SJSA1 (cell line): ENCODE measurements around the gene ITPR1. TPM values are rescaled to one million over a fixed set of nuclear protein-coding genes. Genes with fewer than 3 reads are reported as not detected.

ENCODE experiments used
- DNase-seq, 2 experiments: peaks; one replicate each; pipeline ENCODE4 v3.0.0-alpha.2; 2015 to 2020; ENCODE audit warnings: low spot score in 2 of 2, low read depth in 1 of 2
- H3K27ac ChIP-seq: fragments of 250-450 bp; sonication (Bioruptor Pico); 2 replicates; pipeline ENCODE4 v1.5.1; 2020; ENCODE audit warnings: mild to moderate bottlenecking, moderate library complexity
- H3K27me3 ChIP-seq: fragments of 250-450 bp; sonication (Bioruptor Pico); replicated peaks from 2 replicates; pipeline ENCODE4 v1.5.1; 2020; ENCODE audit warnings: mild to moderate bottlenecking, moderate library complexity
- H3K36me3 ChIP-seq: fragments of 250-450 bp; sonication (Bioruptor Pico); 2 replicates; pipeline ENCODE4 v1.5.1; 2020; ENCODE audit warnings: mild to moderate bottlenecking
- H3K4me1 ChIP-seq: fragments of 250-450 bp; sonication (Bioruptor Pico); replicated peaks from 2 replicates; pipeline ENCODE4 v1.6.1; 2021; ENCODE audit warnings: mild to moderate bottlenecking
- H3K4me3 ChIP-seq: fragments of 250-450 bp; sonication (Bioruptor Pico); 2 replicates; pipeline ENCODE4 v1.5.1; 2020; ENCODE audit warnings: mild to moderate bottlenecking
- H3K9me3 ChIP-seq: fragments of 250-450 bp; sonication (Bioruptor Pico); replicated peaks from 2 replicates; pipeline ENCODE4 v1.5.1; 2020; ENCODE audit warnings: mild to moderate bottlenecking
- total RNA-seq: library from RNA; depleted of rRNA; stranded (reverse); fragments of >200 nt; shearing (Covaris generic); gene quantifications from 2 replicates; pipeline ENCODE4 v1.2.3, GENCODE V29; 2014

Gene ITPR1
- total RNA-seq, 1 experiment from 2014 or later = 9.7 TPM

DNA sequence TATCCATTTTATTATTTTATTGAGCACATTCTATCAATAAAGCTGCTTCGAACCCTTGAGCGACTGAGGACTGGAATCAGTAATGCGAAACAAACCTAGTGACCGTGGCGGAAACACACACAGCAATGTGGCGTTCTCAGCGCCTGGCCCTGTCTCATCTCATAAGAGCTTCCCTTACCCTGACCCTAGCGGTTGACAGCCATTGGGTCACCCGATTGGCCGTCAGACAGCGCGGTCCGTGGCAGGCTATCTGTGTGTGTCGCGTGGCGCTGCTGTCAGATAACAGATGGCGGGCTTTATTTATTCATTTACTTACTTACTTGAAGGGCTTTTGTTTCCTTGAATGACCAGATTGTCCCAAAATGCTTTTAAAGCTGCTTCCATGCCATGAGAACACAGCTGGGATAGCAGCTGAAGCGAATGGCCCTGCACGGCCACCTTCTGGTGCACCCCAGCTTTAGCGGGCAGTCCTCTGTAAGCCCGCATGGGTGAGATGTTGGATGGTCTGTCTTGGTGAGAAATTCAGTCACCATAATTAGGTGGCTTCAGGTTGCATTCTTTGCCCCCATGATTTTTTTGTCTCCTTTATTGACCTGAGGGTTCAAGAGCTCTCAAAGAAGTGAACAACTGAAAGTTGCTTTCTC is 270.6 kb downstream of the ITPR1 start:
- H3K27ac ChIP-seq = no peak overlapping the region
- DNase-seq = no peak
- H3K4me3 ChIP-seq = no peak overlapping the region
- H3K36me3 ChIP-seq = no peaks in the 10 kb centered on the region
- H3K9me3 ChIP-seq = no peaks in the 10 kb centered on the region
- no peaks in the 10 kb centered on the region for H3K4me1 ChIP-seq
- H3K27me3 ChIP-seq = no peaks in the 10 kb centered on the region

DNA sequence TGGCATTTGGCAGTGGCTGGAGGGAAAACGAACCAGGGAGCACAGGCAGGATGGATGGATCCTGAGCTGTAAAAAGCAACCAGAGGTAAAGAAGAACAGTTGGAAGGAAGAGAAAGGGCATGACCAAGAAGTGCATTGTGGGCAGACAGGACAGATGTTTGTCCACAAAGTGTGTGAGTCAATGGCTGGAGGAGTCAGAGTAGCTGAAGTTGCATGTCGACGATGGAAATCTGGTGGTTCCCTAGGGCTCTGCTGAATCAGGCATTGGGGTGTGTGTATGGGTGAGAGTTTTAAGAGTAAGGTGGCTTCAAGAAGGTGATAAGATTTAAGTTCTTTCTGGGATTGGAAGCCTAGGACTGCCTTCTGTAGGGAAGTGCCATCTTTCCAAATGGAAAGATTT is 272.1 kb downstream of the ITPR1 start:
- H3K27ac ChIP-seq = no peak overlapping the region
- no peak overlapping the region for H3K4me3 ChIP-seq
- no peaks in the 10 kb centered on the region for H3K36me3 ChIP-seq
- no peaks in the 10 kb centered on the region for H3K4me1 ChIP-seq
- H3K27me3 ChIP-seq = no peaks in the 10 kb centered on the region
- H3K9me3 ChIP-seq = no peaks in the 10 kb centered on the region
- DNase-seq = no peak

DNA sequence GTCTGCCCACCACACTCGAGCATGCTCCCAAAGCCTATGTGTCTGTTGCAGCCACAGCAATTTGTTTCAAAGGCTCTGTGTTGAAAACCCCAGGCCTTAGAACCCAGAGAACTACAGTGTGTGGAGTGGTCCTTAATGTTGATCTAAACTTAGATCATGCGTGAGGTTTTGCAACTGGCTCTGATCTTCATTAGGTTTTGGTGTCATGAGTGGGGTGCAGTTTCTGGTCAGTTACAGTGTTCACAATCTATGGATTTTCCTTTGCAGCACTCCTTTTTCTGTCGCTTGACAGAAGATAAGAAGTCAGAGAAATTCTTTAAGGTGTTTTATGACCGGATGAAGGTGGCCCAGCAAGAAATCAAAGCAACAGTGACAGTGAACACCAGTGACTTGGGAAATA is 273.1 kb downstream of the ITPR1 start:
- H3K4me1 ChIP-seq = no peaks in the 10 kb centered on the region
- H3K27ac ChIP-seq = no peak overlapping the region
- no peak for DNase-seq
- no peak overlapping the region for H3K4me3 ChIP-seq
- H3K27me3 ChIP-seq = no peaks in the 10 kb centered on the region
- no peaks in the 10 kb centered on the region for H3K36me3 ChIP-seq
- H3K9me3 ChIP-seq = no peaks in the 10 kb centered on the region

DNA sequence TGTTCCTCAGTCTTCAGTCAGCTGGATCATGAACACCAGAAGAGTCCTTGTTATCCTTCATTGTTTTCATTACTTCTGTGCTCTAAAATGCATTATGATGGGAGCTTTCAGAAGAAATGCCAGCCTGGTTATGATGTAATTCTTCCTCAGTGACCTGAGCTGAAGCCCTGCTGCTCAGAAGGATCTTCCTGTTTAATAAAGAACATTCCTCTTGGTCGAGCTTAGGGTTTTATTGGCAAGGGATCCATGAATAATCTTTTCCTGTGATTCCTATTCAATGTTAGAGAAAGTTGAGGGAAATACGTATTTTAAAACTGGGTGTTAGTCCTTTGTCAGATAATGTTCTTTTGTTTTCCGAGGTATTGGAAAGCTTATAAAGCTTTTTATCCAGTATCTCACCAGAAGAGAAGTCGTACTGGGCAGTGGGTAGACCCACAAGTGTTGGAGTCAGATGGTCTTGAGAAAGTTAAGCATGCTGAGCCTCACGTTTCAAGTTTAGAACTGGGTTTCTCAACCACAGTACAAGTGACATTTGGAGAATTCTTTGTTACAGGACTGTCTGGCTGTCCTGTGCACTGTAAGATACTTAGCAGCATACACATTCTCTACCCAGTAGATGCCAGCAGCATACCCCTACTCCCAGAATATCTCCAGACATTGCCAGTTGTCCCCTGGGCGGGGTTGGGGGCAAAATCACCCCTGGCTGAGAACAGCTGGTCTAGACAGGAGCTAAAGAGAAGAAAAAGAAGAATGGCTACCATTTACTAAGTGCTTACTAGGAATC is 273.8 kb downstream of the ITPR1 start:
- Histone ChIP-seq H3K36me3 (no peaks in the 10 kb centered on the region), H3K27me3 (no peaks in the 10 kb centered on the region), H3K27ac (no peak overlapping the region), H3K4me1 (no peaks in the 10 kb centered on the region), H3K9me3 (no peaks in the 10 kb centered on the region), H3K4me3 (no peak overlapping the region)
- DNase-seq = no peak

DNA sequence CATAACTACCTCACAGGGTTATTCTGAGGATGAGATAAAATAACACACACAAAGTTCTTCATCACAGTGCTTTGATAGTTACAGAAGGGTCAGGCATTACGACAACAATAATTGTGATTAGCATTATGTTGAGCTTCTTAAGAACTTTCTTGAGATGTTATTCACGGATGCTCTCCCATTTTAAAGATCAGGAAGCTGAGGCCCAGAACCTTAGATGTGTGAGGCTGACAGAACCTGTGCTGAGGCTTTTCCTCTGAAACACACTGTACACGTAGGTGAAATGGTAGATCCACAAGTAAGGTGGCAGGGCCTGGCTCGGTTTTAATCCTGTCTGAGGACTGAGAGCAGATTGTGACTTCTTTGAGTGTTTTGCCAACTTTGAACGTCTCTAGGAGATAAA is 274.9 kb downstream of the ITPR1 start:
- no peaks in the 10 kb centered on the region for H3K27me3 ChIP-seq
- DNase-seq = no peak
- H3K9me3 ChIP-seq = no peaks in the 10 kb centered on the region
- no peaks in the 10 kb centered on the region for H3K36me3 ChIP-seq
- no peak overlapping the region for H3K27ac ChIP-seq
- H3K4me3 ChIP-seq = no peak overlapping the region
- H3K4me1 ChIP-seq = no peaks in the 10 kb centered on the region

DNA sequence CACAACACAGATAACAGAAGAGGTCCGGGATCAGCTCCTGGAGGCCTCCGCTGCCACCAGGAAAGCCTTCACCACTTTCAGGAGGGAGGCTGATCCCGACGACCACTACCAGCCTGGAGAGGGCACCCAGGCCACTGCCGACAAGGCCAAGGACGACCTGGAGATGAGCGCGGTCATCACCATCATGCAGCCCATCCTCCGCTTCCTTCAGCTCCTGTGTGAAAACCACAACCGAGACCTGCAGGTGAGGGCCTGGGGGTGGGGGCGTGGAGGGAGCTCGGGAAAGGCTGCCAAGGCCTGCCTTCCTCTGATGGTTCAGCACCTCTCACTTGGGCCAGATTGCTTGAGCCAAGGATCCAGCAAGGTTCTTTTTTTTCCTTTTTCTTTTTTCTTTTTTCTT is 275.4 kb downstream of the ITPR1 start:
- Histone ChIP-seq H3K36me3 (no peaks in the 10 kb centered on the region), H3K27me3 (no peaks in the 10 kb centered on the region), H3K9me3 (no peaks in the 10 kb centered on the region), H3K4me1 (no peaks in the 10 kb centered on the region), H3K27ac (no peak overlapping the region), H3K4me3 (no peak overlapping the region)
- DNase-seq = no peak

DNA sequence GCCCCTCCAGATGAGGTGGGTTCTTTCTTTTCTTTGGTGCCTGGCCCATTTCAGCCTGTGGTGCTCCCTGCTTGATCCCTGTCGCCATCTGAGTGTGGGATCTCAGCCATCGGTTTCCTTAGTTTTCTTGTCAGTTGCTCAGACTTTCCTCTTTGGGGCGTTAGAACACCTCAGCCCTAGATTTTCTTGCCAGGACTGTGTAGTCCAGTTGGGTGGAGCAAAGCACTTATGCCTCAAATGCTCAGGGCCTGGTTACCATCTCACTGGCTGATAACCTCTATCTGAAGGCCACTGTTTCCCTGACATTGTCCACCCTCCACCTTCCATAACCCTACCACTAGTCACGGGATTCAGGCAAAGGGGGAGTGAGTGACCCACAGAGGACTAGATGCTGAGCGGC is 277.4 kb downstream of the ITPR1 start:
- no peak for DNase-seq

DNA sequence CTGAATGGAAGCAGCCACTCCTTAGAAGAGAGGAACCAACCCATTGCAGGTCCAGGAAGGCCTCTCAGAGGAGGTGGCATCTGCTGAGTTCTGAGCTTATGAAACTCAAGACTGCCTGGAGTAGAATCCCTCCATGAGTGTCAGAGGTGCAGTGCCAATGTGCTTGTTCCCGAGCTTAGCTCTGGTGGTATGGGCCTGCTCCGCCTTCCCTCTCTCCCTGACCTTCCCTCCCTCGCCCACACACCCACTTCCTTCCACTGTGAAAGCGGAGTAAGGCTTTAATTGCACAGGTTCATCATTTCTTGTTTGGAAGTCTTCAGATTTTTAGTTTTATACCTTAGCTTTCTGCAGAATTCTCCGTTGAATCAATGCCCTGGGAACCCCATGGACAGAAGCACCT is 278.1 kb downstream of the ITPR1 start:
- DNase-seq = no peak
- H3K4me1 ChIP-seq = no peaks in the 10 kb centered on the region
- H3K27ac ChIP-seq = no peak overlapping the region
- no peaks in the 10 kb centered on the region for H3K27me3 ChIP-seq
- no peaks in the 10 kb centered on the region for H3K9me3 ChIP-seq
- H3K36me3 ChIP-seq = no peaks in the 10 kb centered on the region
- no peak overlapping the region for H3K4me3 ChIP-seq

More for the DNA sequence above, 277.4 kb downstream of the ITPR1 start:
- H3K27me3 ChIP-seq = no peaks in the 10 kb centered on the region
- no peaks in the 10 kb centered on the region for H3K4me1 ChIP-seq
- H3K4me3 ChIP-seq = no peak overlapping the region
- H3K9me3 ChIP-seq = no peaks in the 10 kb centered on the region
- H3K36me3 ChIP-seq = no peaks in the 10 kb centered on the region
- no peak overlapping the region for H3K27ac ChIP-seq

DNA sequence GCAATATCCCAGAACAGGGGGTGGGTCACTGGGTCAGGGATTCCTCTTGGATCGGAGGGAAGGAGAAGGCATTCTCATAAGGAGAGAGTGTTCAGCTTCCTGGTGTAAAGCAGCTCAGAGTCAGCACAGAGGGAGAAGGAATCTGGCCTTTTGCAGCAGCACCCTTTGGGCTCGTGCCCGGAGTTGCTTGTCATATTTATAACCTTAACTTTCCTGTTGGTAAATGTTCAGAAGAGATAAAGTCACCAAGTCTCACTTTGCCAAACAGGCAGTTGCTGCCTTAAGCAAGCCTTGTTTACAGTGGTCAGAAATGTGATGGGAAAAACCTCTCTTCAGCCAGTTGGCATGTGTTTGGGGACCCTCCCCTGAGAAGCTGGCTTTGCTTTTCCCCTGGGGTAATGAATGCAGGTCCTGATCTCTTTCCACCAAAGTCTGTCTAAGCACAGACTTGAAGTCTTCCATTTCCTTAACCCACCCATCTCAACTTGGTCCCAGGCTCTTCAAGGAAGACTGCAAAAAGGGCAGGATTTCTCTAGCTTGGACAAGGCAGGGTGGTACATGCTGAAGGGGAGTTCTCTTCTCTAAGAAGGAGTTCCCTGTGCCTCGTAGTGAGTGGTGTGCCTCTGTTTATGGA is 279.1 kb downstream of the ITPR1 start:
- DNase-seq = no peak
- H3K27ac ChIP-seq = no peak overlapping the region
- no peaks in the 10 kb centered on the region for H3K27me3 ChIP-seq
- H3K9me3 ChIP-seq = no peaks in the 10 kb centered on the region
- H3K36me3 ChIP-seq = no peaks in the 10 kb centered on the region
- no peaks in the 10 kb centered on the region for H3K4me1 ChIP-seq
- H3K4me3 ChIP-seq = no peak overlapping the region

DNA sequence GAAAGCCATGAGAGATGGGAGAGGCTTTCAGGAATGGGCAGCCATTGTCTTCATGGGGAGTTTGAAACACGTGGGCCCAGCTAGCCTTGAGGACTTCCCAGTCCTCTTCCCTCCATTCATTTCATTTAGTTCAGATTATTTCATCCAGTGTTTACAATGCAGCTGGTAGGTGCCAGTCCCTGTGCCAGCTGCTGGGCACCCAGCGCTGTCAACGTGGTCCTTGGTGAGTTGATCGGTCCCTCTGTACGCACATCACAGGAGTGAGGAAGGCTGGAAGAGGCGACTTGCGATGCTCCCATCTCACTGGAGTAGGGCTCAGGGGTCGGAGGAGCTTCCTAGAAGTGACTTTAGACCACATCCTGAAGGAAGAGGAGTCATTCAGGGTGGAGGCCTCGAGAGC is 279.7 kb downstream of the ITPR1 start:
- DNase-seq = no peak
- Histone ChIP-seq H3K27ac (no peak overlapping the region), H3K4me3 (no peak overlapping the region), H3K4me1 (no peaks in the 10 kb centered on the region), H3K9me3 (no peaks in the 10 kb centered on the region), H3K27me3 (no peaks in the 10 kb centered on the region), H3K36me3 (no peaks in the 10 kb centered on the region)

DNA sequence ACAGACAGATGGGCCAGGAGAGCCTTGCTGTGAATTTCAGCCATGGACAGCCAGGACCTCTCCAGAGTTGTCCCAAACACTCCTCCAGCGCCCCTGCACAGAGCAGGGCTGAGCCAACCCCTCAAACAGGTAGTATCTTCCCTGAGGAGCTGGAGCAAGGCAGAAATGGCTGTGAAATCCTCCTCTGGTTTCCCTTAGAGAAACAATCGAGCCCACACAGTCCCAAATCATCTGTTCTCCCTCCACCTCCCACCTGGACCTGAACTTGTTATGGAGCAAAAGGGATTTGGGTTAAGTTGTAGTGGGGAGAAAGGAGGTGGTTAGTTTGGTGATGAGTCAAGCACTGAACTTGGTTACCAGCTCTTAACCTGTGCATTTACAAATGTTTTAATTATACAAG is 280.4 kb downstream of the ITPR1 start:
- no peaks in the 10 kb centered on the region for H3K4me1 ChIP-seq
- no peaks in the 10 kb centered on the region for H3K27me3 ChIP-seq
- no peak overlapping the region for H3K27ac ChIP-seq
- DNase-seq = no peak
- no peak overlapping the region for H3K4me3 ChIP-seq
- no peaks in the 10 kb centered on the region for H3K36me3 ChIP-seq
- H3K9me3 ChIP-seq = no peaks in the 10 kb centered on the region

DNA sequence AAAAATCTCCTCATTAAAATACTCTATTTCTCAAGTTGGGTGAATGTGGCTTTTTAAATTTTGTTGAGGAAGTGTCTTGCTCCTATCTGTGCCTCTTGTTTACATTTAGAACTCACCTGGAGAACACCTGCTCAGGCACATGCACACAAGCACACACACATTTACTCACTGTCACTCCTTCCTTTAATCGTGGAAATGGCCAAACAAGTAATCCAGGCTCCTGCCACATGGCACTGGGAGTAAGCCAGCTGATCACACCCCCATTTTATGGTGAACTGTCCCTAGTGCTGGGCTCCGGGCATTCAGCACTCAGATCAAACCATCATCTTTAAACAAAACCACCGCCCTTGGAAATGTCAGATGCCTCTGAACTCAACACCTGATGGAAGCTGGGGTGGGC is 281.4 kb downstream of the ITPR1 start:
- no peaks in the 10 kb centered on the region for H3K9me3 ChIP-seq
- H3K27ac ChIP-seq = no peak overlapping the region
- H3K27me3 ChIP-seq = no peaks in the 10 kb centered on the region
- no peak for DNase-seq
- no peaks in the 10 kb centered on the region for H3K4me1 ChIP-seq
- no peaks in the 10 kb centered on the region for H3K36me3 ChIP-seq
- H3K4me3 ChIP-seq = no peak overlapping the region

DNA sequence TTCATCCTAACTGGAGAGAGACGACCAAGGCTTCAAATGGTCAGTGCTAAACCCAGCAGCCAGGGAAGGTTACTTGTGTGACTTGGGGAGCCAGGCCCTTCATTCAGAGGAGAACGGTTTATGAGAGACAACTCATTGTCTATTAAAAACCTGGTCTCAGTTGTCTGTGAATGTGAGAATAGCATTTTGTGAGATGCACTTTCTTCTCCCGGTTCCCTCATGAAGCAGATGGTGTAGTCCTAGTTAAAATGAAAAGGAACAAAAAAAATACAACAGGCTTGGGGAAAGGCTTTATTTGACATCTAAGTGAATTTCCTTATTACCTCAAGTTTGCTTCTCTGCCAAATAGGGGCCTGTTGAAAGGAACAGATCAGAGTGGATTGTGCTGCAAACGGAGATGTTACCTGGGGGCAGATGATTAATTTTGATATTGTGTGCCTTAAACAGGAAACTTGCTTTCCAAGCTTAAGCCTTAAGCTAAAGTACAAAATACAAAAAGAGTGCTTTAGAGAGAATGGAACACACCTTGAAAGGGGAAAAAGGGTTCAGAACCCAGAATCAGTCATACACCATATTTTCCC is 283.3 kb downstream of the ITPR1 start:
- DNase-seq = no peak
- H3K9me3 ChIP-seq = no peaks in the 10 kb centered on the region
- no peaks in the 10 kb centered on the region for H3K36me3 ChIP-seq
- no peak overlapping the region for H3K27ac ChIP-seq
- no peak overlapping the region for H3K4me3 ChIP-seq
- H3K4me1 ChIP-seq = no peaks in the 10 kb centered on the region
- no peaks in the 10 kb centered on the region for H3K27me3 ChIP-seq

DNA sequence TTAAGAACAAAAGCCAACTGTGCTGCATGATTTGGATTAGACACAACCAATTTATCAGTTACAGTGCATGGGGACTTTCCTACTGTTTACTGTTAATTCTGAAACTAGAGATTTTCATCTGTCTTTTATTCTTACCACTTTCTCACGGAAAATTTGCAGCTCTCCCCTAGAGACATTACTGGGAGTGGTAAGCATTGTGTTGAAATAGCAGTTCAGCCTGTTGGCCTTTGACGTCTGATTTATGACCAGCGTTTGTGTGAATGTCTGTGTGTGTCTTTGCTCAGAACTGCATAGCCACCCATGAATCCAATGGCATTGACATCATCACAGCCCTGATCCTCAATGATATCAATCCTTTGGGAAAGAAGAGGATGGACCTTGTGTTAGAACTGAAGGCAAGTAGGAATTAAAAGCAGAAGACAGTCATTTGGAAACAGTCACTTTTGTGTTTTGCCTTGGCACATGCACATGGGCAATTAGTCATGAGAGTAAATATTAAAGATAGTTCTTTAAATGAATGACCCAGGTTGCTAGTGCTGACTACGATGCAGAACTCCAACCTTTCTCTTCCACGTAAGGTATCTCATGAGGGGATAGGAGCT is 283.9 kb downstream of the ITPR1 start:
- H3K4me1 ChIP-seq = no peaks in the 10 kb centered on the region
- H3K9me3 ChIP-seq = no peaks in the 10 kb centered on the region
- no peaks in the 10 kb centered on the region for H3K27me3 ChIP-seq
- H3K36me3 ChIP-seq = no peaks in the 10 kb centered on the region
- no peak for DNase-seq
- H3K27ac ChIP-seq = no peak overlapping the region
- H3K4me3 ChIP-seq = no peak overlapping the region
